ENCODE data around the gene SSUH2.

SSUH2 gene

DNA sequence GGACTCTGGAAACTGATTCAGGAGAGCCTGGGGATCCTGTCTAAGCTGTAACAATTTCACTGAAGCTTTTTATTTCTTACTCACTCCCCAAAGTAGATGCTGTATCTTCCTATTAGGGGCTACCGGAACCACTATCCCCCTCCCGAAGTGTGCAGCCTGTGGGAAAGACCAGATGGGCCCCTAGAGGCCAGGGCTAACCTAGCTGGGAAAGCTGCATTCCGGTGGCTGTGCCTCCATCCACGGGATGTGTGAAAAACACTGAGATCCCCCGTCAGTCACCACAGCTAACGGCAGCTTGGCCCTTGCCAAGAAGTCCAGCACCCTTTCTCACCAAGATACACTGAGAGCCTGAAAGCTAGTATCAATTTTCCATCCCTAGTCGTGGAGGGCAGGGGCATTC lies 3.1 kb downstream of the SSUH2 start:
- DNase-seq (ENCODE audit: low spot score): no peak

DNA sequence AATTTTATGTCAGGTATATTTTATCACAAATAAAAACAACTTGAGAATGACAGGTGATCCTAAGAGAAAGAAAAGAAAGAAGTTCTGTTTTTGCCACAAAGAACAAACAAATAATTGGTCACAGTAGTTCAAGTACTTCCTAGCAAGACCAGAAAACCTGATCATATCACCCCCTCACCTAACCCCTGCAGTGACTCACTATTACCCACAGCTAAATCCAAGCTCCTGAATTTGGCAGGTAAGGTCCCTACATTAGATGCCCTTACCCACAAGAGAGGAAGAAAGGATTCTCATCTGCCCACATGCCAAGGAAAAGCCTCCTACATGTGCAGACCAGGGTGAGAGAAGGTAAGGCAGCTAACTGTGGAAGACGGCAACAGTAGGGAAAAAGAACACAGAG lies 4.4 kb downstream of the SSUH2 start:
- no peak for DNase-seq (ENCODE audit: low spot score)

DNA sequence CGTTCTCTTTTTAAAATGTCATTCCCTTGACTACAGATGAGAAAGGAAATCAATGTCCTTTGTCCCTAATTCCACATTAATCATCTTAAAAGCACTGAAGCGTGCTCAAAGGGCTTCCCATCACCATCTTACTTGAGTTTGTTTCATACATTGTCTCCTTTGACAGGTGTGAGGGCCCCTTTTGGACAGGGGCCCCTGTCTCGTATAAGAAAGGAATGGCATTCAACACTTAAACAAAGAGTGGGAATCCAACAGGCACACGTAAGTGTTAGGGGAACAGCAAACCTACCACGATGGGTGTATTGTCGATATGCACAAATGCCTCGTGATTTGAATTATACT lies 5.0 kb downstream of the SSUH2 start:
- no peak for DNase-seq (ENCODE audit: low spot score)

DNA sequence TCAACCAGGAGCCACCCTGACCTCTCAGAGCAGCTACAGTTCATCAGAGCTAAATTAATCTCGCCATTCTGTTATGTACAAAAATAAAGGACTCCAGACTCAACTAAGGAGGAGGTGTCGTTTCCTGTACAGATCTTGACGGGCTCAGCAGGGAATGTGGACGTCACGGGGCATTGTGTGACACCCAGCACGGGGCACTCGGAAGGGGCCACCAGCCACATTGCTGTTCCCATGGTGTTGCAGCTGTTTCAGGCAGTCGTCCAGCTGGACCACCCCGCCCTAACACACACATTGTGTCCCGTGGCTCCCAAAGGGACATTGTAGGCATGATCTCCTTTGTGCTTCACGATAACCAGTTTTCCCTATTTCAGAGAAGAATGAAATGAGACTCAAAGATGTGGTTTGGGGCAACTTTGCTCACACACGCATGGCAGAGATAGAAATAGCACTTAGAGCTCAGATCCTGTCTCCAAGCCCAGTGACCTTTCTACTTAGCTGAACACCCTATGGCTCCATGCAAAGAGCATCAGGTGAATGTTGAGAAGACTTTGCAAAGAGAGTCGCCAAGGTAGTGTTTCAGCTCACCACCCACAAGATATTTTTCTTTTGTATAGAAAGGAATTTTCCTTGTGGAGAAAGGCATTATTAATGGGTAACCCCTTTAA lies 5.5 kb downstream of the SSUH2 start:
- DNase-seq (ENCODE audit: low spot score): no peak

DNA sequence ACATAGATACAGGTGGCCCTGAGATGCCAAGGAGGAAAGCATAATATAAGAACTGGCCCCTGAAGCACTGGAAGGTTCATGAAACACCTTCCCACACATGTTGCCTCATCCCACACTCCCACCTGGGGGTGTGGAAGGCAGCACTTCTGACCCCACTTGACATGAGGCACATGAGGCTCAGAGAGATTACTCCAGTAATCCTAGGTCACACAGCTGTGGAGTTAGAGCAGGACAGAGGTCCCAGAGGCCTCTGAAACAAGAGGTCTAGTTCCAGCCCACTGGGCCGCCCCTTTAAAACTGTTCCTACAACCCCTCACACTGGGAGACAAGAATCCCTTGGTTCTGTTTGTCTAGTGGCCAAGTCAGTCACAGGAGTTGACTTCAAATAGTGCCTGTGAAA lies 7.2 kb downstream of the SSUH2 start:
- DNase-seq (ENCODE audit: low spot score): no peak

DNA sequence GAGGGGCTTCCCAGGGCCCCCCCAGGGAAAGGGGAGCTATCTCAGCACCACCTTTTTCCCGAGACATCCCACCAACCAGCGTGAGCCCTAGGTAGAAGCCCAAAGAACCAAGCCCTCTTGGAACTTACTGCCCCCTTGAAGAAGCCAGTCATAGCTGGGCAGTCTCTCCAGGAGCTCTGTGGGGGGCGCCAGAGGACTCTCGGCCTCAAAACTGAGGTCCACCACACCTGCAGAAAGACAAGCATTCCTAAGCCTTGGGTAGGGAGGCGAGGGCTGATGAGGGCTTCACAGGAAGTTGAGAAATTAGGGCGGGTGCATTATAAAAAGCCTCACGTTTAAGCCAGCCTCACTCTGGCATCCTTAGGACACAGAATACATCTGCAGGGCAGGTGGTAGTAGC lies 9.0 kb downstream of the SSUH2 start:
- DNase-seq (ENCODE audit: low spot score): no peak

DNA sequence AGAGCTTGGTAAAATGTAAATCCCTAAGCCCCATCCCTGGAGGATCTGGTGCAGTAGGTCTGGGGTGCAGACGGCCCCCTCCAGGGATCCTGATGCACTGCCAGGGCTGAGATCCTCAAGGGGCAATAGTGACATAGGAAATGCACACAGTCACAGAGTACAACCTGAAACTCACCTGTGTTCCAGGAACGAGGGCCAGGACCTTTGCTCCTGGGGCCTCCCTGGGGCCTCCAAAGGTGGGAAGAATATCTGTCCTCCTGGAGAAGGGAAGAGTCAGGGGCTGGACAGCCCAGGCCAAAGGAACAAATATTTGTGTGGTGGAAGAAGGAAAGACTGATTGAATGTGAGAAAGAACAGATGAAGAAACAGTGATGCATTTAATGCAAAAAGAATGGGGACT lies 9.5 kb downstream of the SSUH2 start:
- DNase-seq (ENCODE audit: low spot score): no peak

DNA sequence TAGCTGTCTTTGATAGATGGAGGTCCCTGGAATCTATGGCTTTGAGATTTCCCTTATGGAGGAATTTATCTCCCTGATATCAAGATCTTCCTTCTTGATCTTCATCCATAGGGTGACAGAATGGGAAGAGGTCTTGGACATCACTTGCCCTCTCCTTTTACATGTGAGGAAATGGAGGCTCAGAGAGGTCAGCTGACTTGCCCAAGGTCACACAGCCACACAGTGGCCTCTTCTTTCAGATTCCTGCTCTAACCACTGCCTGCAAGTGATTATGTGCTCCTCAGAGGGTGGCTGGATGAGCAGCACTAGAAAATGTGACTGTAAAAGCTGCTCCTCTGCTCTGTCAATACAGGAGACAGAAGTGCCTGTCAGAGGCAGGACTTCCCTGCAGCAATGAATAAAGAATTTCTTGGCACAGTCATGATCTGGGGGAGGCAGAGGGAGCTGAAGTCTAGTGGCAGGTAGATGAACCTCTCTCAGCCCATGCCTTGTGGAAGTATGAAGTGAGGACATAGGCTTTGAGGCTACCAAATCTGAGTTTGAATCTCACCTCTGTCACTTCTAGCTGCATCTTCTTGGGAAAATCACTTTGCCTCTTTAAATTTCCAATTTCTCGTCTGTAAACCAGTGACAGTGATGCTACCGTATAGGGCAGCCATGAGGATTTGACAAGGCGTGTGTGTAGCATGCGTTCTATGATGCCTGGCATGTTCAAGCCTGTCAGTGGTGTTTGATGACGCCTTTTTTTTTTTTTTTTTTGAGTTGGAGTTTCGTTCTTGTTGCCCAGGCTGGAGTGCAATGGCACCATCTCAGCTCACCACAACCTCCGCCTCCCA lies 12.0 kb downstream of the SSUH2 start:
- no peak for DNase-seq (ENCODE audit: low spot score)

DNA sequence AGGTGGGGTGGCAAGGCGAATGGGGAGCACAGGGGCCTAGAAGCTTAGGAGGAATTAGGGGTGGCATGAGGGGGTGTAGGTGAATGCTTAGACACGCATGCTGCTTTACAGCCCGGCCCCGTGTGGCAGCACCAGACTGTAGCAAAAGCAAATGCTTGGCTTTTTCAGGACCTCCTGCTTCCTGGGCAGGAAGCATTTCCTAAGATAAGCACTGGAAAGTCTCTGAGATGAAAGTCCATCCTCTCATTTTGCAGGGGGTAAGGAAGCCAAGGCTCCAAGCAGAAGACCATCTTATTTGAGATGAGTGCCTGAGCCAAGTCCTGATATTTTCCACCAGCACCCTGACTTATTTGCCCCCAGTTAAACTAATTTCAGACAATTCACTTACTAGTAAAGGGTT lies 12.9 kb downstream of the SSUH2 start:
- DNase-seq (ENCODE audit: low spot score): no peak

DNA sequence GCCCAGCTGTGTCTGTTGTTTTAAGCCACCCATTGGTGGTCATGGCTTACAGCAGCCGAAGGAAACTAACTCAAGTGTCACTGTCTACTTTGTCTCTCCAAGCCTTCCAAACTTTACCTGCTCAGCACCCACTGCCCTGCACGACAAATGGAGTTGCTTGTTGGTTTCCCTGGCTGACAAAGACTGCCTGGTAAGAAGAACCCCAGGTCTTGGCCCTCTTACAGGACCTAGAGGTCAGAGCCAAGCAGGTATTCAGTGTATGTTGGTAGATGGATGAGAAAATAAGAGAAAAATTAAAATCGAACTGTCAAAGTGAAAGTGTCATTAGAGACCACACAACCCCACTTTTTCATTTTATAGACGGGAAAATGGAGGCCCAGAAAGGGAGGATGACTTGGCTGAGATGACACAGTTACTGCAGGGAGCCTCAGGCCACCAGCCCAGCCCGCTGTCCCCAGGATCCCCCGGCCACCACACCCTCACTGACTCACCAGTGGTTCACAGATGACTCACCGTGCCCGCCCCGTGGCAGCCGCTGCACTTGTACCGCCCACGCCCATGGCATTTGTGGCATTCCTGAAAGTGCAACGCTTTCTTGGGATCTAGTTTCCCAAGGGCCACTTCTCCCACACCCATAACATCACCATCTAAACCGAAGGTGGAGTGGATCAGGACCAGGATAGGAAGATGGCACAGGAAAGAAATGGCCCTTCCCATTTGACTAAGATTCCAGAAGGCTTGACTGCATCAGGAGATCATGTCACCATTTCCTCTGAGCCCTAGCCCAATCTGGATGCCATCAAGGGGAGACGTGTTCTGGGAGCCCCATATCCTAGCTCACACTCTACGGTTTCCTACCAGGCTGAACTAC lies 15.2 kb downstream of the SSUH2 start:
- peak; percentile 74 for DNase-seq (ENCODE audit: low spot score)

DNA sequence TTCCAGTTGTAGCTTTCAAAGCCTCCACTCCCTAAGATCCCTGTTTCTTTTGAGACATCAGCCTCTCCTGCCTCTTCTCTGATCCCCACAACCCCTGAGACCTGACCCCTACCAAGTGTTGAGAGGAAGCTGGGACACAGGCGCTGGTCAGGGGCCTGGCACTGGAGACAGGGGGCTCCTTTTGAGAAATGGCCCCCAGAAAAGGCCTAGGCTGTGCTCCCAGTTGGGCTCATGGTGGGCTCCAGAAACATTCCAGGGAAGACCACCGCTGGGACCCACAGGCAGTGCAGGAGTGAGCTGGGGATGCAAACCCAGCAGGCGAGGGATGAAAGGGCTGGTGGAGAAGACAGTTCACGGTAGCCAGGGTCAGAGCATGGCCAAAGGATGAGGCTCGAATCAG lies 16.6 kb downstream of the SSUH2 start:
- no peak for DNase-seq (ENCODE audit: low spot score)

DNA sequence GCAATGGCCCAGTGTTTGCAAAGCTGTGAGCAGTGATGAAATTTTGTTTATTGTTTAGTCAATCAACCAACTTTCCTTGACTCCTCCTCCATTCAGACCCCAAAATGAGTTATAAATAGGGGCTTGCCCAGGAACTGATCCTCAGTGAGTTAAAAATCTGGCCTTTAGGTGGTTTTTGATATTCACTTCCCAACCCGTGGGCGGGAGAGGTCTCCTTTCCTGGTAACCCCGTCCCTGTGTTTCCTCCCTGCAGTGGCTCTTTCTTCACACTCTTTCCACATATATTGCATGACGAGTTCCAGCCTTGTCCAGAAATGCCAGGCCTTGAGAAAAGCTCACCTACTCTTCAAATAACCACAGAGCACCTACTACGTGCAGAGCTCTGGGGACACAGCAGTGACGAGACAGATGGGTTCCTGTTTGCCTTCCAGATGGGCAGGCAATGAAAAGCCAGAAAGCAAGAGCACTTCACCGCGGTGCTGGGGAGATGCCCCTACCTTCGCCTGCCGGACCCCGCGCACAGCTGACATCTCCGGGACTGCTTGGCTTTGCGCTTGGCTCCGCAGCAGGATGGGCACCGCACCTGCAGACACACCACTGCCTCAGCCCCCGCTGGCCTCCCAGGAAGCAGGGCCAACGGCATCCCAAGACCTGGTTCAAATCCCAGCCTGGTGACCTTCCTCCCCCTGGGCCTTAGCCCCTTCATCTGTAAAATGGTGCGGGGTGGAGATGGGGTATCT lies 17.2 kb downstream of the SSUH2 start:
- DNase-seq (ENCODE audit: low spot score): no peak

DNA sequence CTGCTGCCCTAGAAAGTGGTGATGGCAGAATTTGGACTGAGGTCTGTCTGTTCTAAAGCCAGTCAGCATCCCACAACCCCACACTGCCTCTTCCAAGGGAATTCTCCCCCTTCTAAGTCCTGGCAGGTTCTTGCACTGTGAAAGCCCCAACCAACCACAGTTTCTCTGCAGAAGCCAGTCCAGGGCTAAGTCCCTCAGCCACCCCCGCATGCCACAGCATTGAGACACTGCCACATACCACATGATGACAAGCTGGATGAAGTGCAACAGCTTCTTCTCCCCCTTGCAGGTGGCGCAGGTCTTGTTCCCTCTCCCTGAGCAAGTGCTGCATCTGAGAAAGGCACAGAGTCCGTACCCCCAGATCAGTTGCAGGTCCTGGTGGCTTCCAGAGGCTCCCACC lies 18.6 kb downstream of the SSUH2 start:
- DNase-seq (ENCODE audit: low spot score): no peak

DNA sequence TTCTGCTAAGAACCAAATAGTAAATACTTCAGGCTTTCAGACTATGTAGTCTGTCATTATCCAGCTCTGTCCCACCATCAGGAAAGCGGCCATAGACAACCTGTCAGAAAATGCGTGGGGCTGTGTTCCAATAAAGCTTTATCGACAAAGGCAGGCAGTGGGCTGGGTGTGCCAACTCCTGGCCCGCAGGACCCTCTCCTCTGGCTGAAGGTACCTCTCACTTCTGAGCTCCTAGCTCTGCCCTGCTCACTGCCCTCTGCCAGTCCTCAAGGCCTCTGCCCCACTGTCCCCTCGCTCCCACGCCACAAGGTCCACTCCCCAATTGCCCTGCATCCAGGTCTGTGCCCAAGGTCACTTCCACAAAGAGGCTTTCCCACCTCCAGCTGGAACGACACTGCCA lies 20.0 kb downstream of the SSUH2 start:
- DNase-seq (ENCODE audit: low spot score): no peak

DNA sequence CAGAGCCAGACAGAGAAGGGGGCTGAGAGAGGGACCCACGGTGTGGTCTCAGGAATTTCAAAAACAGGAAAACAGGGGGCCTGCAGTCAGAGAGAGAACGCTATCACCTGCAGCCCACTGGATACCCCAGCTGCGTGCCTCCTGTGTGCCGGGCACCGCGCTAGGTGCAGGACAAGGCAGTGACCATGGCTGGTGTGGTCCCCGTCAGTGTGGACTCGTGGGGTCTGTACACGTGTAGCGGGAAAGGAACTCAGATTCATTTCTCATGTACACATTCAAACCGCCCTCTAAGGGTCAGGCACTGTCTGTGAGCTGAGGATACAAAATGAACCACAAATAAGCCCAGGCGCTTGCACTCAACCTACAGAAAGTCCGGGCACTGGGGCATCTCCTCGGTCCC lies 20.9 kb downstream of the SSUH2 start:
- DNase-seq (ENCODE audit: low spot score): no peak

DNA sequence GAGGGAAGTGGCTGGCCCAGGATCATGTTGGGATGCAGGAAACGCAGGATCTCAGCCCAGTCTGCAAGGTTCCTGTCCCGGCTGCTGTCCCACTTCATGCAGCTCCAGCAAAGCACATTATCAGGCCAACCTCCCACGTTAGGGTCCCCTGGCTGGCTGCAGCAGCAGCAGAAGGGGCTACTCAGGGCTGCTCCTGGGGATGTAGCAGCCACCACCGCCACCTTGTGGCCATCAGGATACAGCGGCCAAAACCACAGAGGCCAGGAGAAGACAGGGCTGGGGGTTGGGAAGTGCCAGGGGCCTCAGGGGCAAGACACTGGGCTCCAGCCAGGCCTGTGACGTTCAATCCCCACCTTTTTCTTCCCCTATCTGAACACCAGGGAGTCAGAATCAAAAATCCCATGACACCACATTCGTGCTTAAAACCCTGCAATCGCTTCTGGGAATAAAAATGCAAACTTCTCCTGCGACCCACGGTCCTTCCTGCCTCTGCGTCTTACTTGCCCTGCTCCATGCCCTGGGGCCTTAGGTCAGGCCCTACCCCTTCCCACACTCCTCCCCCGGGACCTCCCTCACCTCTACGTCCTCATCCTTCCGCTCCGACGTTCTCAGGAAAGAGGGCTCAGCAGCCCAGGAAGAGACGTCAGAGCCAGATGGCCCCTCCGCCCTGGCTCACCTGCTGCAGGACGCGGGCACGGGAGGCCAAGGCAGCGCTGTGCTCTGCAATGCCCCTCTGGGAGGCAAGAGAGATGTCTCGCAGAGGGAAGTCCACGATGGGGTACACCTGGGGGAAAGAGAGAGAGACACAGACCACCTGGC lies 21.5 kb downstream of the SSUH2 start:
- peak; percentile 24 for DNase-seq (ENCODE audit: low spot score)

DNA sequence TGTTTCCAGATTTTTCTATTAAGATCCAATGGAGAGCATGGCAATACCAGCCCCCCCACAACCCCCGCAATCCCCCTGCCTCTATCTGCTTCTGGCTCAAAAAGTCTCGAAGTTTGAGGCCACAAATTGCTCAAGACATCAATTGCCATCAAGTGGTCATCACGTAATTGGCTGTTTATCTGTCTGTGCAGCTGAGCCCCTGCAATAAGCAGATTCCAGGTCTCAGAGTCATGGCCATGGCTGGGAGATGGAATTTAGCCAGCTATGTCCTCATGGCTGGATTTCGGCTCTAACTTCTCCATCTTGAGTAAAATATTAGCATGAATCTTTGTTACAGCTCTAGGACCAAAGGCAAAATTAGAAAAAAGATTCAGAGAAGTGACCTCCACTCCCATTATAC lies 22.7 kb downstream of the SSUH2 start:
- no peak for DNase-seq (ENCODE audit: low spot score)

DNA sequence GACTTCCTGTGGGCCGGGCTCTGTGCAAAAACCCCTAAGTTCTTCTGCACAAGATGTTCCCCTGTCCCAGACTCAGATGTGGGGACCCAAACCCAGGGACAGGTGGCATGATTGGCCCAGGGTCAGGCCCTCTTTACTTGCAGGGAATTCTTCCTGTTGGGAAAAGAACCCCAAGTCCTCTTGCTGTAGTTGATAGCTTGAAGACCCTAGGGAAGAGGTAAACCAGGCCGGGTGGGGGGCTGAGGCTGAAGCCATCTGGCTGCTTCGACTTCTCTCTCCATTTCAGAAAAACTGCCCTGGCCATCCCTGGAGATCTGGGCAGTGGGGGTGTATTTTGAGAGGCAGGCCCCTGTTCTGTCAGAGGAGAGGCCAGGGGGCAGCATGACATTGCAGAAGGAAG lies 23.5 kb downstream of the SSUH2 start:
- DNase-seq (ENCODE audit: low spot score): no peak

DNA sequence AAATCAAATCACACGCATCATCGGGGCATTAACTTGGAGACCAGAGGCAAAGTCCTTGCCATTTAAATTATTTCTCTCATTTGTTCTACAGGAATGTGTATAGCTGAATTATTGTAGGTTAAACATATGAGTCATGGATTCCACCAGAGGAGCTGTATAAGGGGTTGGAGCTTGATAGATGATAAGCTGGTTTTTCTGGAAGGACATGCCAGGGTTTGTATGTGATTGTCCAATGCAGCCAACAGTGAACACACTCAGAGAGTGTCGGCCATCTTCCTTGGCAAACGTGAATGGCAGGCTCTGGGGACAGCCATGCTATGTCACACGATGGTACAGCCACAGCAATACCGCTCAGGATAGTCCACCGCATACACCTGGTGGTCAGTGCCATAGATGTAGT lies 25.1 kb downstream of the SSUH2 start:
- DNase-seq (ENCODE audit: low spot score): no peak

DNA sequence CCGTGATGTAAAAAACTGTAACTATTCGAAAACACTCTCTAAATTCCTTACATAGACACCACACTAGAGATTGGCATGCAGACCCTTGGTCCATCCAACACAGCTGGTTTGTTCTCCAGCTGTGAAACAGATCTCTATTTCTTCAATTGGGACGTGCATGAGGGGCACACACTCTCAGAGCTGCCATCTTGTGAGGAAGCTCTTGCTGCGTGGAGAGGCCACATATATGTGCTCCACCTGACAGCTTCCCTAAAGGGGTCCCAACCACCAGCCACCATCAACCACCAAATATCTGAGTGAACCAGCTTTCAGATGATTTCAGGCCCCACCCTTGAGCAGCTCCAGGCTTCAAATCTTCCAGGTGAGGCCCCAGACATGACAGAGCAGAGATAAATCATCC lies 25.6 kb downstream of the SSUH2 start:
- no peak for DNase-seq (ENCODE audit: low spot score)

DNA sequence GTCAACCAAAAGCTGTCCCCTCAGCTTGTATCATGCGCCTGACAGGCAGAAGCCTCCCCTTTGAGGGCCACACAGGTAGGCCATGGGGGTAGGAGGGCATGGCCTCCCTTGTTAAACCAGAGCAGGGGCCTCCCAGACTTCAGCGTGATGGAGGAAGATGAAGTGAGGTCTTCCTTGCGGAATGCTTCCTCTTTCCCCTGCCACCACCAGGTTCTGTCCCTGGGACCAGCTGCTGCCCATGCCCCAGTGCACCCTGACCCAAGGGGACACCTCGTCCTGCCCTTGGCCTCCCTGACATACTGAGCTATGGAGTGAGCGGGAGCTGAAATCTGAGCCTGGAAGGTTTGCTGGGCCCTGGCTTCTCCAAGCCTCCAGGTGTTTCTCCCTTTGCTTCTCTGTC lies 26.7 kb downstream of the SSUH2 start:
- no peak for DNase-seq (ENCODE audit: low spot score)
